ENCODE data around the gene TMEM266.

The TMEM266 gene

DNA sequence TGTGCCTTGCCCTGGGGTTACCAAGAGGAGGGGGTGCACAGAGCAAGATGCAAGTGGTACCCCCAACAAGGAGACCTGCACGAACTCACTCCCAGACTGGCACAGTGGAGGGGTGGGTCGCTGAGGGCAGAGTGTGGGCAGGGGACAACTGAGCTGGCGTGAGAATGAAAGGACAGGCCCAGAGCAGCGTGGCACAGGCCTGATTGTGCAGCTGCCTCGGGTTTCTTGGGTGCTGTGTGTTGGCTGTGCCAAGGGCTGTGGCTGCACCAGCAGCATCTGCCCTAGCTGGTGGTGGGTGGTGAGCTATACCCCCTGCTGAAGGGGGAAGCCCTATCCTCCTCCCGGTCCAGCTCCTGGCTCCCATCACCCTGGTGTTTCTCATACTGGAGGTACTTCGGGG, 92.4 kb downstream of the TMEM266 start:
- Histone ChIP-seq H3K4me3 (no peak overlapping the region), H3K27ac (no peak overlapping the region)
- TF ChIP-seq, protein P1, sequence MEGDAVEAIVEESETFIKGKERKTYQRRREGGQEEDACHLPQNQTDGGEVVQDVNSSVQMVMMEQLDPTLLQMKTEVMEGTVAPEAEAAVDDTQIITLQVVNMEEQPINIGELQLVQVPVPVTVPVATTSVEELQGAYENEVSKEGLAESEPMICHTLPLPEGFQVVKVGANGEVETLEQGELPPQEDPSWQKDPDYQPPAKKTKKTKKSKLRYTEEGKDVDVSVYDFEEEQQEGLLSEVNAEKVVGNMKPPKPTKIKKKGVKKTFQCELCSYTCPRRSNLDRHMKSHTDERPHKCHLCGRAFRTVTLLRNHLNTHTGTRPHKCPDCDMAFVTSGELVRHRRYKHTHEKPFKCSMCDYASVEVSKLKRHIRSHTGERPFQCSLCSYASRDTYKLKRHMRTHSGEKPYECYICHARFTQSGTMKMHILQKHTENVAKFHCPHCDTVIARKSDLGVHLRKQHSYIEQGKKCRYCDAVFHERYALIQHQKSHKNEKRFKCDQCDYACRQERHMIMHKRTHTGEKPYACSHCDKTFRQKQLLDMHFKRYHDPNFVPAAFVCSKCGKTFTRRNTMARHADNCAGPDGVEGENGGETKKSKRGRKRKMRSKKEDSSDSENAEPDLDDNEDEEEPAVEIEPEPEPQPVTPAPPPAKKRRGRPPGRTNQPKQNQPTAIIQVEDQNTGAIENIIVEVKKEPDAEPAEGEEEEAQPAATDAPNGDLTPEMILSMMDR (IDR thresholded peaks at IDR 0.05) = no peak
- DNase-seq (ENCODE audit: low spot score) = no peak

DNA sequence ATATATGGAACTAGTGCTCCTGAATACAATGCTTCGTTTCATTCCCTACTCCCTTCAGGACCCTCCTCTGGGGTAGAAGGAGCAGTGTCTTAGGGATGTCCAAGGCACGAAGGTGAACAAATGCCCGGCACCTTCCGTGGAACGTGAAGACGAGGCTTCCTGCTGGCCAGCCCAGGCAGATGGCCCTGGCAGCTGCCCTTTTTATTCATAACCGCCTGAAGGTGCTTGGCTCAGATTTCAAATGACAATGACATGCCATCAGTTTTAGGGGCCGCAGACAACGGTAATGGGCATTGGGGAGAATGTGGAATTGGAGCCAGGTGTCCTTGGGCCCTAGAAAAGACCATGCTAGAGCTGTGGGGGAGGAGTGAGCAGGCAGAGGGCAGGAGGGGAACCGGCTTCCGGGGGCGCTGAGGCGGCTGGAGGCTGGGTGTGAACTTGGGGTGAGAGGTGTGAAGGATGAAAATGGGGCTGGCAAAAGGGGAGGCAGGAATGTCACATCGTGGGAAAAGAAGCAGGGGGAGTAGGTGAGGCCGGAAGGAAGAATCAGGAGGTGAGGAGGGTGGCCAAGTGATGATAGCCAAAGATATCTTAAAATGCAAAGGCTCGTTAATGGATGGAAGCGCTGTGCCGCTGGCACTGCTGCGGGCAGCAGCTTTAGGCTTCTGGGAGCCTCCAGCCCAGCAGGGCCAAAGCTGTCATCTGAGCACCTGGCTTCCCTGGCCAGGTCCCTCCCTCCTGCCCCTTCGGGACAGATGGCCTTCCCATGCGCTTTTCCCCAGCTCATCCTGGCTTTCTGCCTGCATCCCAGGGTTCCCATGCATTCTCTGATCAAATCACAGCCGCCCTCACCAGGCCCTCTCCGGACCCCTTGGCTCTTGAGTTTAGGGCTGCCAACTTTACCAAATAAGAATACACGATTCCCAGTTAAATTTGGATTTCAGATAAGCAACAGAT, 93.7 kb downstream of the TMEM266 start:
- no peak for DNase-seq (ENCODE audit: low spot score)
- Histone ChIP-seq H3K27ac (no peak overlapping the region), H3K4me3 (no peak overlapping the region)
- TF ChIP-seq, protein P1 (IDR thresholded peaks at IDR 0.05) = no peak

GRCh38 chr15:76155731-76156130, 95.9 kb downstream of the TMEM266 start:
- no peak overlapping the region for H3K27ac ChIP-seq
- TF ChIP-seq, protein P1 (IDR thresholded peaks at IDR 0.05) = no peak
- no peak overlapping the region for H3K4me3 ChIP-seq
- no peak for DNase-seq (ENCODE audit: low spot score)

DNA sequence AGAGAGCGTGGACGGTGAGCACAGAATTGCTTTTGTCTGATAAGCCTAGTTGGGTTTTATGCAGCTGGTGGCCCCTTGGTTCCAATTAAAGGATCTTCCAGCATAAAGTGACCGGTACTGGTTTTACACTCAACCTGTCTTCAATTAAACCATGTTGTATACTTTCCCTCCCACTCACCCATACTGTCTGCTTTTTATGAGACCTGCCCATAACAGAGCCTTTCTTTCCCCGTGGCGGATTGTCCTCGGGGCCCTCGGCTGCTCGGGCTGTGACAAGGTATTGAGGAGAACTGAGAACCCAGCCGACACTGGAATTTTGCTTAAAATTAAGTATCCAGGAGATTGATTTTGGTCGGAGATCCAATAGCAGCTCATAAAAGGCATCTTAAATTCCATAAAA, 98.4 kb downstream of the TMEM266 start:
- DNase-seq (ENCODE audit: low spot score) = no peak
- Histone ChIP-seq H3K4me3 (no peak overlapping the region), H3K27ac (no peak overlapping the region)
- TF ChIP-seq, protein P1 (IDR thresholded peaks at IDR 0.05) = no peak

DNA sequence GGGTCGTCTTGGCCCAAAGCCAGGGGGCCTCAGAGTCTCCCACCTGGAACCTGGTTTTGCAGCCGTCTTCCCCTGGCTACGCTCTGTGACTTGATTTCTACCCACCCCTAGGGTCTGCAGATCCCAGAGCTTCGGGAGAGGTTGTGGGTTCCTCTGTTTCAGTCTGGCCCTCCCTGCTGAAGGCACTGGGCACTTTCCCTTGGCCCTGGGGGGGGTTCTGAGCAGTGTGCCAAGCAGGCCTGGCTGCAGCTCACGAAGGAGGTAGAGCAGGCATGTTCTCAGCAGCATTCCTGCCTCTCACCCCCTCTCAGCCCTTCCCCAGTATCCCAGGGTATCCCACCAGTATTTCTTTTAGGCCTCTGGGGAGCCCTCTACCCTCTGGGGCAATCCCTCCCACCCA, 99.0 kb downstream of the TMEM266 start:
- TF ChIP-seq, protein P1 (IDR thresholded peaks at IDR 0.05) = no peak

DNA sequence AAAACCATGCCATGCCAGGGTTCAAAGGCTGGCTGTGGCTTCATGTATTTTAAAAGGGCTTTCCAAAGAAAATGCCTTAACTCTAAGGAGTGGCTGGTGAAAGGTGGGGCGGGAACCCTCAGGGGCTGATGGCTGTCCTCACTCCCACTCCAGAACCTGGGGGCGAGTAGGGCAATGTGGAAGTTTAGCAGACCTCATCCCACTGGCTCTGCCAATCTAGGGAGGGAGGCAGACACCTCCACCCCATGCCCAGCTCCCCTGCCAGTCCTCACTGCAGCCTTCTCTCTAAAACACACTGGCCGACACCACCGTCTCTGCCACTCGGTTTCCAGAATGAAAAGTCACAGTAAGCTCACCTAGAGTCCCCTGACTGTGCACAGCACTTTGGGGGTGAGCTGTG, 99.5 kb downstream of the TMEM266 start:
- no peak overlapping the region for H3K4me3 ChIP-seq
- TF ChIP-seq, protein P1 (IDR thresholded peaks at IDR 0.05) = no peak
- H3K27ac ChIP-seq = no peak overlapping the region
- DNase-seq (ENCODE audit: low spot score) = no peak

More for the DNA sequence above, 99.0 kb downstream of the TMEM266 start:
- no peak overlapping the region for H3K4me3 ChIP-seq
- H3K27ac ChIP-seq = no peak overlapping the region
- no peak for DNase-seq (ENCODE audit: low spot score)
